GM19397 (cell line): ENCODE results near the gene ZRSR2.
A peak's percentile ranks its signal among the peaks of the same experiment; 100 is the strongest.
"Not testable (repeated sequence)": the region's sequence is repeated elsewhere in the genome, so short reads cannot be mapped to it uniquely, and the experiment has no call there.

Experiments used
- ATAC-seq: cut with Tn5 transposase; IDR thresholded peaks from one replicate; pipeline ENCODE4 v1.9.1; 2021; ENCODE audit warnings: mild to moderate bottlenecking, moderate library complexity; ENCODE audit not compliant: unreplicated experiment

ZRSR2 gene, protein sequence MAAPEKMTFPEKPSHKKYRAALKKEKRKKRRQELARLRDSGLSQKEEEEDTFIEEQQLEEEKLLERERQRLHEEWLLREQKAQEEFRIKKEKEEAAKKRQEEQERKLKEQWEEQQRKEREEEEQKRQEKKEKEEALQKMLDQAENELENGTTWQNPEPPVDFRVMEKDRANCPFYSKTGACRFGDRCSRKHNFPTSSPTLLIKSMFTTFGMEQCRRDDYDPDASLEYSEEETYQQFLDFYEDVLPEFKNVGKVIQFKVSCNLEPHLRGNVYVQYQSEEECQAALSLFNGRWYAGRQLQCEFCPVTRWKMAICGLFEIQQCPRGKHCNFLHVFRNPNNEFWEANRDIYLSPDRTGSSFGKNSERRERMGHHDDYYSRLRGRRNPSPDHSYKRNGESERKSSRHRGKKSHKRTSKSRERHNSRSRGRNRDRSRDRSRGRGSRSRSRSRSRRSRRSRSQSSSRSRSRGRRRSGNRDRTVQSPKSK

DNA sequence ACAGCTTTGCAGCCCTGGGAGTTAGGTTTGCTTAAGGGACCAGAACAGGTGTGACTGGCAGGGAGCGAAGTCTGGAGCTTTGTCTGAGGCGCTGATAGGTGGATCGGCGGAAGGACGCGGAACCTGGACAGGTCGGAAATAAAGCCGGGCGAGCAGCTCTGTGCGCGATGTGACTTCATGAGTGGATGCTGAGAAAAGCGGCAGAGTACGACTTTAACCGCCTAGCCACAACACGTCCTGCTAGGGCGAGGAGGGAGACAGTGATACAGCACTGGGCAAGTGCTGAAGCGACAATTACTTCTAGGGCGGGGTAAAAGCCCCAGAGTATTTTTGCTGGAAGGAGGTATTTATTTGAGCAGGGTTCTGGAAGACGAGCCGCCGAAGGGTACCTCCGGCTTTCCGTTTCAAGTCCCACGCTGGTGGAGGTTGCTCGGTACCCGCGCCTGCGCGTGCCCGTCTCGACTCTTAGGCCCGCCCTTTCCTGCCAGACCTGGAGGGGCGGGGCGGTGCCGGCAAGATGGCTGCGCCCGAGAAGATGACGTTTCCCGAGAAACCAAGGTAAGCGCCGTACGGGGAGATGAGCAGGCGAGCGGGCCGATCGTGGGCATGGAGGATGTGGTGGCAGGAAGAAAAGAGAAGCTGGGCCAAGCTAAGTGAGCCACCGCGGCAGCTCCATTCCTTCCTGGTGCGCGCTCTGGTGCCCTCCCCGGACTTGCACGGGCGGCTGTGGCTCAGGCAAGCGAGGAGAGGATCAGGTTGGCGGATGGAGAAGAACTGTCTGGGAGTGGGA, at the start of gene ZRSR2:
ZRSR2 (plus strand) TSS at position 506 of the 790 bp plus-strand sequence; CDS start at position 518, 12 bp downstream.
- peak; percentile 94 for ATAC-seq

DNA sequence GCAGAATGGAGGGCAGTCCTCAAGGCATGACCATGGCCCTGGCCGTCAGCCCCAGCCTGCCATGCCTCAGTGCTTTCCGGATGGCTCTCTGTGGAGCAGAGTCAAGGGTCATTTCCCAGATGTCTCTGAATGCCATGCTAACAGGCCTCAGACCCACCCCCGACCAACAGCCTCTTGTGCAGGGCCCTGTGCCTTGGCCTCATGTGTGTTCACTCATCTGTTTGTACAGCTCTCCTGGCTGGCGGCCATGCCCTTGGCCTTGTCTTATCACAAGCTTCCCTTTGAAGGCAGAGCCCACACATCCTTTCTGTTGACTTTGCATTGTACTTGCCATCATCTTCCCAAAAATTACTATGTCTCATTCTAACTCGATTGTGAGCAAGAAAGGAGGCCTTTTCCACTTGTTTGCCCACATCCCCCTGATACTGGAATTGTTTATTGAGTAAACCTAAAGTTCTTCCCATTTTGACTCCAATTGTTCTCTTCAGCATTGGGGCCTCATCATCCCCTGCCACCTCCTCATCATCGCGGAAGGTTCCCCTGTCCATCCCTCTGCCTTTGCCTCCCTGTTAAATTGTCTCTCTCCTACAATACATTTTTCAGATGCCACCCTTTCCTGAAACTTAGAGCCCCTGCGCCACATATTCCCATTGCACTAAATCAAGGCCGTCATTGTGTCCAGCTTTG, 46.0 kb upstream of the ZRSR2 start:
- ATAC-seq = no peak

DNA sequence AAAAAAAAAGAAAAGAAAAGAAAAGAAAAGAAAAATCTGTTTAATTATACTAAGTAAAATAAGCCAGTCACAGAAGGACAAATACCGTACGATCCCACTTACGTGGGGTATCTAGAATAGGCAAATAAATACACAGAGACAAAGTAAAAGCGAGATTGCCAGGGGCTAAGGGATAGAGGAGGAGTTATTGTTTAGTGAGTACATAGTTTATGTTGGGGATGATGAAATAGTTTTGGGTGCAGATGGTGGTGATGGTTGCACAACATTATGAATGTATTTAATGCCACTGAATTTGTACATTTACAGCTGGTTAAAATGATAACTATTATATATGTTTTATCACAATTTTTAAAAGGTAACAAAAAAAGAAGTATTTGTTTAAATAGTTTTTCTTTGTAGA, 45.1 kb upstream of the ZRSR2 start:
- ATAC-seq = no peak

DNA sequence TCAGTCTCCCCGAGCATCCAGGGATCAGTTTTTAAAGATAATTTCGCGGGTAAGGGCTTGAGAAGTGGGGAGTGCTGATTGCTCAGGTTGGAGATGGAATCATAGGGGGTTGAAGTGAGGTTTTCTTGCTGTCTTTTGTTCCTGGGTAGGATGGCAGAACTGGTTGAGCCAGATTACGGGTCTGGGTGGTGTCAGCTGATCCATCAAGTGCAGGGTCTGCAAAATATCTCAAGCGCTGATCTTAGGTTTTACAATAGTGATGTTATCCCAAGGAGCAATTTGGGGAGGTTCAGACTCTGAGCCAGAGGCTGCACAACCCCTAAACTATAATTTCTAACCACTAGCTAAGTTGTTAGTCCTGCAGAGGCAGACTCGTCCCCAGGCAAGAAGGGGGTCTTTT, 43.6 kb upstream of the ZRSR2 start:
- not testable (repeated sequence) for ATAC-seq

DNA sequence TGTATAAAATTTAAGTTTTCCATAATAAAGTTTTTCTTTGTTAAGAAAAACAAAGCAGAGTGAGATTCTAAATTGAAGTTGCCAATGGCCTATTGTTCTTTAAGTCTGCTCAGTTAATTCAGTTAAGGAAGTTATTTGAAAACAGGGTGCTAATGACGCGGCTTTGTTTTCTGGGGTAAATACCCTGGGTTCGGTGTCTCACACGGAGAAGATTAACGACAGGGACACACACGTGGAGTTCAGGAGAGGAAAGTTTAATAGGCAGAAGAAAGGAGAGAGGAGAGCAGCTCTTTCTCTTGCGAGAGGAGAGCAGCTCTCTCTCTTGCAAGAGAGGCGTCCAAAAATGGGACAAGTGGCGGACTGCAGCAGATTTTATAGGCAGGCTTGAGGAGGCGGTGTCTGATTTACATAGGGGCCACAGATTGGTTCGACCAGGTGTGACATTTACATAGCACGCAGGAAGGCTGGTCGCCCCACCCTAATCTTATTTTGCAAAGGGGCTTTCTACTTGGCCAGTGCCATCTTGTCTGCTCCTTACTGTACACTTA, 42.6 kb upstream of the ZRSR2 start:
- no peak for ATAC-seq

DNA sequence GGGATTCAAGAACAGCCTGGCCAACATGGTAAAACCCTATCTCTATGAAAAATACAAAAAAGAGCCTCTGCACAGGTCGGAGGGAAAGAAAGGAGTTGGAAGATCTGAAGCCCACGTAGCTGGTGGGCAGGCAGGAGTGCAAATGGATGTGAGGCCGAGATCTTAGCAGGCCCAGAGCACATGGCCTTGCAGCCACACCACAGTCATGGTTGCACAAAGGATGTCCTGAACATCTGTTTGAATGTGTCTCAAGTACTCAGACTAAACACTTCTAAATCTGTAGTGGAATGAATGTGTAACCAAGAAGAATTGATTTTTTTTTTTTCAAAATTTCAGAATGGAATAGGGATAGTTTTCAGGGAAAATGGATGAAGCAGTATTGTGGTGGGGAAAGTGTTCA, 41.4 kb upstream of the ZRSR2 start:
- ATAC-seq = no peak

DNA sequence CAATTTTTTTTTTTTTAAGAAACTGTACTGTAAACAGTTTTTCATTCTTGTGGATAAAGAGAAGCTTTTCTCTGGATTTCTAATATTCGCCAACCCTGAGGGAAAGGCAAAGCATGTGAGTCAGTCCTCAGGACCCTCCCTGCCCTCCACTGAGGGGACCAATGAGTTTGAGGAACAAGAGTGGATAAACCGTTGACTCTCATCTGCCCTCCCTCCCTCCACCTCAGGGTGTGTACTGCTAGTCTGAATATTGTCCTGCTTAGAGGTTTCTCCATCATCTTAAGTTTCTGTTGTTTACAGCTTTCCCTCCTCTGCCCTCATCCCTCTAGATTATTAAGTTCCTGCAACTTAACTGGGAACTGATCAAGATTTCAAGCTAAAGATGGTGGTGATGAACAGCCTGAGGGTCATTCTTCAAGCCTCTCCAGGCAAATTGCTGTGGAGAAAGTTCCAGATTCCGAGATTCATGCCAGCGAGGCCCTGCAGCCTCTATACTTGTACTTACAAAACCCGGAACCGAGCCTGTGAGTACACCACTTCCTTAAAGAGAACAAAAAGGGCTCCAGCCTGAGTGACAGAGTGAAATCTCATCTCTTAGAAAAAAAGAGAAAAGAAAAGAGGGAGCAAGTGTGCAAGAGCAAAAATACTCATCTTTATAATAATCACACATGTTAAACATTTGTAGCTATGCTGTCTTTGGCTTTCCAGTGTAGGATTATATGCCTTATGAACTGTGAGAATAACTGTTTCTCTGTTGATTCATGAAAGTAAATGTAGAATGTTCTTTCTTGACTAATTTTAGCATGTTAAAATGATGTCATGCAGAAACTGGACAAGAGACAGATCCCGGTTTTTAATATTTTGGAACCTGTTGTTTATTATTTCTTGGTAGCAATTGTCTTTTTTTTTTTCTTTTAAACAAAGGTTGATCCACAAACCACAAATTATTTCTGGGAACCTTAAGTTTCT, 40.4 kb upstream of the ZRSR2 start:
- peak; percentile 77 for ATAC-seq

DNA sequence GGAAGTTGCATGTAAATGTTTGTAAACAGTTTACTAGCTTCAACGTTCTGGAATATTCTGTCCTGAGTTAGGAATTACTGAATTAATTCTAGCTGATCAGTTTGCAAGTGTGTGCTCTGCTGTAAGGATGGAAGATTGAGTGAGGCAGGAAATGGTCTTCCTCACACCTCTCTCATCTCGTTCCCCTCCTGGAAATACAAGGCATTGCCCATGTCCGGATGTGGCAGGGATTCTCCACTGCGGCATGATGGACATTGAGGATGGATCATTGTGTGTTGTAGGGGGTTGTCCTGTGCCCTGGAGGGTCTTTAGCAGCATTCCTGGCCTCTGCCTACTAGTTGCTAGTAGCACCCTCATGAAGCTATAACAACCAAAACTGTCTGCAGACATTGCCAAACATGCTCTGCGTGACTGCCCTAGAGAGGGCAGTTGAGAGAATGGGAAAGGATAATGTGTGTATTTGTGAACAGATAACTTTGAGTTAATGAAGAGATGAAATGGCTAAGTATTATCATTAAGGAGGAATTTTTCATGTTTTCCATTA, 39.6 kb upstream of the ZRSR2 start:
- ATAC-seq = no peak

DNA sequence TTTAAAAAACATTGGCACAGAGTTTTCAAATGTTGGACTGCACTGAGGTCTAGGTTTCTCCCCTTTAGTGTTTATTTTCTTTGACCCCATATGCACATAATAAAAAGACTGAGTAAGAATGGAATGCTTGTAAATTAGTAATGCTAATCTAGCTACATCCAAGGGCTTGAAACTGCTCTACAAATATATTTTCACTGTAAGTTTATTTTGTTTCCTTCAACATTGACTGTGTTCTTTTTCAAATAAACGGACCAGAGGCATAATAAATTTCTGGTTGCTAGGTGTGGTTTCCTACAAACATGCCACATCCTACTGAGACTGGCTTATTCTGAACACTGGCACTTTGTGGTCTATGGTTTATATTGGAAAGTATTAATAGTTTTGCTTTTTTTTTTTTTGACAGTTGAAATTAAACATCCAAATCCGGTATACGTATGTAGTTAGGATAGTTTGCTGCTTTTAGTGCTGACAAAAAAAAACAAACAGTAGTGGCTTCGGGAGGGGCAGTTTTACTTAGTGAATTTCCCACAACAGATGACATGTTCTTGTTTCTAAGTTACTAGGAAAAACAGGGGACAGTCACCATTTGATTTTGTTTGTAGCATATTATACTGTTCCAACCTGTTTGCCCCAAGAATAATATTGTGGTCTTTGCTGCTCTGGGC, 39.0 kb upstream of the ZRSR2 start:
- ATAC-seq = no peak

DNA sequence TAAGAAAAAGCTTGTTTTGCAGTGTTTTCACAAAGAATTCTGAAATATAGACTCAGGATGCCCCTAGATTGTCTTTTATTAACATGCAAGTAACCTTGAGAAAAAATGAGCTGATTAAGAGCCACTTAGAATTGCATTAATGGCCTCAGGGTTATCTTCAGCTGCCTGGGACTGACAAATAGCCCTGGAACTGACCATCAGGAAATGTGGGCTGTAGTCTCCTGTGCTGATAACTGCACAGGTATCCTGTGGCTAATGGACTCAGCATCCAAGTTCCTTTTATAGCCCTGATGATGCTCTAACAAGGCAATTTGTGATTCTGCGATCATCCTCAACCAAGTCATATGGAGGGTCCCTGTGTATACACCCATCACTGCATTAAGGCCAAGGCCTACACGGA, 35.2 kb upstream of the ZRSR2 start:
- ATAC-seq = no peak

DNA sequence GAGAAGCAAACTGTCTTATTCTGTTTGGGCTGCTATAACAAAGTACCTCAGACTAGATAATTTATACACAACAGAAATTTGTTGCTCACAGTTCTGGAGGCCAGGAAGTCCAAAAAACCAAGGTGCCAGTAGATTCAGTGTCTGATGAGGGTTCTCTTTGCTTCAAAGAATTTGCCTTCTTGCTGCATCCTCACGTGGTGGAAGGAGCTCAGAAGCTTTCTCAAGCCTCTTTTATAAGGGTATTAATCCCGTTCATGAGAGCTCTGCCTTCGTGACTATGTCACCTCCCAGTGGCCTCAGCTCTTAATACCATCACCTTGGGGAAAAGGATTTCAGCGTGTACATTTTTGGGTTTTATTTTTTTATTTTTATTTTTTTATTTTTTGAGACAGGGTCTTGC, 32.1 kb upstream of the ZRSR2 start:
- no peak for ATAC-seq

DNA sequence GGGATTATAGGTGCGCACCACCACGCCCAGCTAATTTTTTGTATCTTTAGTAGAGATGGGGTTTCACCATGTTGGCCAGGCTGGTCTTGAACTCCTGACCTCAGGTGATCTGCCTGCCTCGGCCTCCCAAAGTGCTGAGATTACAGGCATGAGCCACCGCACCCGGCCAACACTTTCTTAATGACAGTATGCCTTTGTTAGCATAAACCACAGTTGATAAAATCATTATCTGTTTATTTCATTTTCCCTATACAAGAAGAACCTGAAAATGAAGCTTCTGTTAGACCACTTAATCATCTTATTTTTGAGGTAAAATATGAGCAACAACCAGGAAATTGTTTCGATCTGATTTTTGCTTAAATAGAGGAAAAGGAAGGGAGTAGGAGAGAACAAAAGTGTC, 30.4 kb upstream of the ZRSR2 start:
- not testable (repeated sequence) for ATAC-seq

DNA sequence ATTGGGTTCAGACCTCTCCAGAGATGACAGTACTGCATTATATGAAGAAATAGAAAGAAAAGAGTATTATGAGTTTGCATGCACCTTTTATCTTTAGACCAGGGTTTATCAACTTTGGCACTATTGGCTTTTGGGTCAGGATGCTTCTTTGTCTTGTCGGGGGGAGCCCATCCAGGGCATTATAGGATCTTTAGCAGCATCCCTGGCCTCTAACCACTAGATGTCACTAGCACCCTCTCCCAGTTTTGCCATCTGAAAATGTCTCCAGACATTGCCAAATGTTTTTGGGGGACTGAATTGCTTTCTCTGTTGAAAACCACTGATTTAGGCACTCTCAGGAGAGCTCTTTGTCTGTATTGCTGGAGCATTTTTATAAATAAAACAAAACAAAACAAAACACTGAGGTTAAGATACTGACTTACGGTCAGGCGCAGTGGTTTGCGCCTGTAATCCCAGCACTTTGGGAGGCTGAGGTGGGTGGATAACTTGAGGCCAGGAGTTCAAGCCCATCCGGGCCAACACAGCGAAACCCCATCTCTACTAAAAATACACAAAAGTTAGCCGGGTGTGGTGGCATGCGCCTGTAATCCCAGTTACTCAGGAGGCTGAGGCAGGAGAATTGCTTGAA, 28.6 kb upstream of the ZRSR2 start:
- no peak for ATAC-seq

DNA sequence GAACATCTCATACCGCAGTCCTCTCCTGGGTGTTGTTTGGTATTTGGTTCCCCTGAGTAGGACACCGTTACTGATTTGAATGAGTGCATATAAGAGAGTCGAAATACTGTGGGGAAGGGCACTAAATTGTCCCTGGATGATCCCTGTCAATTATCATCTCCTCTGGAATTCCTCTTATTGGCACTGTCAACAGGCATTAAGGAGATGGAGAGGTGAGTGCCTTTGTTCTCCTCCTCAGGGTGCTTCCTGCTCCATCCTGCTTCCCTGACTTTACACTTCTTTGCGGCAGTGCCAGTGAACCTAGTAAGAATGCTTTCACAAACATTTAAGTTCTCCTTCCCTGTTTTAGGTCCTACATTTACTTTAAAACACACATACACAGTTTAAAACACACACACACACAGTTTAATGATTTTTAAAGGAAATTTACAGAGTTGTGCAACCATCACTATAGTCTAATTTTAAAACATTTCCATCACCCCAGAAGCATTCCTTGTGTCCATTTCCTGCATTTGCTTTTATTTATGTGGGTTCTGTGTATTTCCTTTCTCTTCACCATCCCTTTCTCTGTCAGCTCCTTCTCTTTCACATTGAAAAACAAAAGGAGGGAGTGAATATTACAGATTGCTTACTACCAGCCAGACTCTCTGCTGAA, 20.9 kb upstream of the ZRSR2 start:
- no peak for ATAC-seq

DNA sequence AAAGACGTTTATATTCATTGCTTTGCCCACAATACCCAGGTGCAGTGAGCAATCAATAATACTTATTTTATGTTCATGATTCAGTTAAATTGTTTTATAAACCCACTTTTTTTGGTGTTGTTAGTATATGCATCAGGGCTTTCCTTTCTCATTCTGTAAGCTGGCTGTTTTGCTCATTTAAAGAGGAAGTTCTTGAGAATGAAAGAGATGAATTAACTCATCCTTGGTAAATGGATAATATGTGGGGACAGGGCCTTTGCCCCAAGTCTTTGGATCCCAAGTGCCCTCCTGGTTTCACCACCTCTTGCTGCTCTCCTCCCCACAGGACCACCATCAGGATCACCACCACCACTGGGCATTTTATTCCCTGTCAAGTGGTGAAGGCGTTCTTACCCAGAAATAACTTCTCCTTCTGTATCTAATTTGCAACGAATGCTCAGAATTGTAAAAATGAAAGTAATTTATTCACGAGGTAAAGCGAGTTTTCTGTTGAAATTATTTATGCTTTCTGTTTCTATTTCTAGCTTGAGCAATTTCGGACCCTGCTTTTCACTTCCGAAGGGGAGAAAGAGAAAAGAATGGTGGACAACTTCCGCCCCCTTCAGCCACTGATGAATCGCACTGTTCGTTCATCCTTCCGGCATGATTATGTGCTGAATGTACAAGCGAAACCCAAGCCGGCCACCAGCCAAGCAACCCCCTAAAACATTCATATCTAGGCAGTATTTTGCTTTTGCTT, 8.2 kb upstream of the ZRSR2 start:
- peak; percentile 90 for ATAC-seq

DNA sequence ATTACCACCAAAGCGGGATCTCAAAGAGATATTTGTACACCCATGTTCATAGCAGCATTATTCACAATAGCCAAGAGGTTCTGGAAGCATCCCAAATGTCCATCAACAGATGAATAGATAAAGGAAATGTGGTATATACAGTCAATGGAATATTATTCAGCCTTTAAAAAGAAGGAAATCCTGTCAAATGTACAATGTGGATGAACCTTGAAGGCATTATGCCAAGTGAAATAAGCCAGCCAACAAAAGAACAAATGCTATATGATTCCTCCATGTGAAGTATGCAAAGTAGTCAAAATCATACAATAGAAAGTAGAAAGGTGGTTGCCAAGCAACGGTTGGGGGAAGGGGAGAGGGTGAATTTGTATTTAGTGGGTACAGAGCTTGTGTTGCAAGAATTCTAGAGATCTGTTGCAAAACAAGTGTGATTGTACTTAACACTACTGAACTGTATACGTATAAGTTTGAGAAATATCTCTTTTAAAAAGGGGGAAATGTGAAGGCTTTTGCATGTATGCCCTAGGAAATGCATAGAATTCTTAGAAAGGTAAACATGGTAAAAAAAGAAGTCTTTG, 5.0 kb upstream of the ZRSR2 start:
- no peak for ATAC-seq

DNA sequence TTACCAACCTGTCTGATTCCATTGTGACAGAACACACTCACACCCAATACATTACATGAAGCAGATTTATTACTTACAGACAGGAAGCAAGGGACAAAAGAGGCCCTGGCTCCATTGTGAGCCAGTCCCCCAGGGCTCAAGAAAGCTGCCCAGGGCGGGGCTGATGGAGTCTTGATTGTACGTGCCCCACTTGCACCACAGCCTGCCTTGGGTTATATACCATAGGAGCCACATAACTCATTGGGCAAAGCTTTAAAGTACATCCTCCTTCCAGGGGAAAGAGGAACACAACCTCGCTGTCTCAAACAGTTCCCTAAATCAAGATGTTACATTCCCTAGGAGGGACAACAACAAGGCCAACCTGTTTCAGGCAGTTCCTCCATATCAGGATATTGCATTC, 3.4 kb upstream of the ZRSR2 start:
- ATAC-seq = no peak
